Measurements from ENCODE around the gene NFS1.

GRCh38 chr20:35729836-35730582 lies 30.9 kb upstream of the NFS1 start:
- TF ChIP-seq EZH2 (IDR thresholded peaks at IDR 0.05; ENCODE audit: insufficient read depth, poor library complexity, severe bottlenecking) = no peak
- no peak for TF ChIP-seq EZH2phosphoT487 (IDR thresholded peaks at IDR 0.05; ENCODE audit: insufficient read depth, low read depth)

Data from GM23248 (cell line).